Measurements from ENCODE around the gene ASTN1. TPM values are rescaled to one million over a fixed set of nuclear protein-coding genes. Genes with fewer than 3 reads are reported as not detected.

The ASTN1 gene
- total RNA-seq, 1 donor, result under 0.01 TPM

DNA sequence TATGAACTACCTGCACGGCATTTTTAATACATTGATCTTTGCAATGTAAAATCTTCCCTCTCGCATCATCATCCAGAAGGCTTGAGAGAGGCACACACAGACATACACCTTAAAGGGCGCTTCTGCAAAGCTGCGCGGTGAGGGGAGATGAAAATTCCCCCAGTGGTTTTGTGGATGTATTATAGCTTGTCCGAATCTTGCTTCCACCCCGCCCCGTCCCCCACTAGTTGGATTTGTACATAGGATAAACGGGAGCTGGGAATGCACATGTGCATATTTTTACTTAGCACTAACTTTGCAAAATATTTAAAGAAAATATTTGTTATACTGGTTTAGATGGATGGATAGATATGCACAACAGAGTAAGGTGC is 542 bp upstream of the ASTN1 start:
- DNase-seq (ENCODE audit: low read depth in 2 of 3, low spot score in 2 of 3), result no peak

DNA sequence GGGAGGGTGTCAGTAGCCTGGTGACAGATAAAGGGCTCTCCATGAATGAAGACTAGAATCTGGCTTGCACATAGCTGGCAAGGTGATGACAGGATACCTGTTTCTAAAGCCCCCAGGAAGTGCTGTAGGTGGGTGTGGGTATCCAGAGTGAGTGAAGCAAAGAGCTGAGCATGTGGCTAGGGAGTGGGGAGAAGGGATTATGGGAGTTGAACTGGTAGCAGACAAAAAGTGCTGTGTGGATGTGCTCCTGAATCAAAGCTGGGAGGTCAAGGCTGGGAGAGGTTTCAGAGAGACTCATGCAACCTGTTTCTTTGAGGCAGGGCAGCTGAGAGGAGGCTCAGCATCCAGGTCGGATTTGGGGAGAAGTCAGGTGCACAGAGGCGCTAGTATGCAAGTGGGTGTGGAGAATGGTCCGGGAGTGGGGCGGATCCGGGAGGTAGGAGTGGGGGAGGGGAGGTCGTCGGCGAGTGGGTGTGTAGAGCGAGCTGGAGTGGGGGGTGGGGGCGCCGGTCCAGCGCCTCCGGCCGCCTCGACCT is 600 bp downstream of the ASTN1 start:
- no peak for DNase-seq (ENCODE audit: low read depth in 2 of 3, low spot score in 2 of 3)

- no peak for DNase-seq (ENCODE audit: low read depth in 2 of 3, low spot score in 2 of 3)
These were observed 2.3 kb downstream of the ASTN1 start for GRCh38 chr1:177162243-177162642.

DNA sequence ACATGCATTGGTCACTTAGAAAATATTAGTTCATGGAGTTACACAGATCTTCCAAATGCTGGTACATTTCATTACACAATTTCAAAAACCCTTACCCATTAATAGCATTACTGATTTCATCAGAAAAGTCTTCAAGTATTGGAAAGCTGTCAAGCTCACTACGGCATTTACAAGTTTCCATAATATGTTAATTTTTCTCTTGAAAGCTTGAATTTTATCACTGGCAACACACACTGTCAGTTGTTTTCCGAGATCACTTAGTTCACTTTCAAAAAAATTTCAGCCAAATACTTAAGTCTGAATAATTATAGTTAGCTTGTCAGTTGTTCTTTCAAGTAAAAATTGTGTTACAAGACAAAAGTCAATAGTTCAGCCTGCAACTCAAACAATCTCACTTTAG is 18.0 kb downstream of the ASTN1 start:
- DNase-seq (ENCODE audit: low read depth in 2 of 3, low spot score in 2 of 3), result no peak

DNA sequence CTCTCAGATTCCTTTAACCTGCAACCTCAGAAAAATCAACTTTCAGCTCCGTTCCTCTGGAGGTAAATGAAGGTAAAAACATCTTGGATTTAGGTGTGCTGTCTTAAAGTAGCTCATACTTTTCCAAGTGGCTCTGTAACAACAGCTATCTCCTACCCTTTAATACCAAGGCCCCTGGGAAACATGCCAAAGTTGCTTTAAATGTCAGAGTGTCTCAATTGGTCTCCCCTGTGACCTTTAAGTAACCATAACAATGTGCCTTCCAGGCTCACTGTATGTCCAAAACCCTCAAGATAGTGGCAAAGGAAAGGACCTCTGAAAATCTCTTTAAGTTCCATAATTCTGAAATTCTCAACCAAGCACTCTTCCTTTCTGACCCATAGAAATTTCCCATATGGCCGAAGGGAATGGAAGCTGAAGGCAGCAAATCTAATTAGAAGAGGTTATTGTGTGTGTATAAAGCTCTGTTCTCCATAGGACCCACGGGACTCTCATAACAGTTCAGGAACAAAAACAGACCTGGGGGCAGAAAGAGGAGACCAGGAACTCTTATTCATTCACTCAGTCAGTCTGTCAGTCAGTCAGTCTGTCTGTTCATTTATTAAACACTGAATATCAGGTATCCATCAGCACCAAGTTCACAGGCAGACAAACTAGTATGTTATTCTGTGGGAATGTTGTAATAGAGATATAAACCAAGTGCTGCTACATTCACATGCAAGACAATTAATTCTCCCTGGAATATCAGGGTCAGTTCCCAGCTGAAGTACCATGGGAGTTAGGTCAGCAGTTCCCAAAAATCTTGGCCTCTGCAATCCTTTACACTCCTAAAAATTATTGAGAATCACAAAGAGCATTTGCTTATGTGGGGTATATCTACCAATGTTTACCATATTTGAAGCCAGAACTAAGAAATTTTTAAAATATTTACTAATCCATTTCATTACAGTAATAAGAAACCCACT is 19.1 kb downstream of the ASTN1 start:
- DNase-seq (ENCODE audit: low read depth in 2 of 3, low spot score in 2 of 3), result no peak

- DNase-seq (ENCODE audit: low read depth in 2 of 3, low spot score in 2 of 3), result no peak
These were observed 21.7 kb downstream of the ASTN1 start for GRCh38 chr1:177142791-177143271.

DNA sequence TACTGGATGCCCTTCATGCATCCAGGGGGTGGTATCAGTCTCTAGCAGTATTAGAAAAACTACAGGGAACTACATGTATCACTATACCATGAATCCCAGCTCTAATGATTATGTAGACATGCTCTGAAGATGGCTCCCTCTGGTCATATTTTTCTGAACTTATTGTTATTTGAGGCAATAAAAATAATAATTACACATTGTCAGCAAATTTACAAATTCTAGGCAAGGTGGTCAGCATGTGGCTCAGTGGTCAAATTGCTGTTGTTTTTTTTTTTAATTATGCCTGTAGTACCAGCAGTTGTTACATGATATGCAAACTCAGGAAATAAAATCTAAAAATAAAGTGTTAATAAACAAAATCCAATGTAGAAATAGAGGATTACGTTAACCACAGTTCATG is 22.5 kb downstream of the ASTN1 start:
- no peak for DNase-seq (ENCODE audit: low read depth in 2 of 3, low spot score in 2 of 3)

DNA sequence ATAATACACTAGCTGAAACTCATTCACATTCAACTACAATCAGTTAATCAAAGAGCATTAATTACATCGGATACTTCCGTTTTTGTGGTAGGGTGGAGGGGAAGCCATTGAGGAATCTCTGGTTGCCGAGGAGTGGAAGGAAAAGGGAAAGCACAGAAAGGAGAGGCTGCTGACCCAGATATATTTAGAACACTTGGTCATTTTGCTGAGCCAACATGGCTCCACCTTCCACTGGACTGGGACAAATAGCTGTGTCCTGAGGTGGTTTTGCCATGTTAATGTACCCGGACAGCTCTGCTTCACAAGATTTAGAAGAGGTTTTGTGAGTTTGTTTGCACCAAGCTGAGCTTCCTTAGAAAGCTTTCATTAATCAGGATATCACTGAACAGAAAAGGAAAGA is 26.2 kb downstream of the ASTN1 start:
- no peak for DNase-seq (ENCODE audit: low read depth in 2 of 3, low spot score in 2 of 3)

- no peak for DNase-seq (ENCODE audit: low read depth in 2 of 3, low spot score in 2 of 3)
These were observed 26.7 kb downstream of the ASTN1 start for GRCh38 chr1:177137814-177138213.

DNA sequence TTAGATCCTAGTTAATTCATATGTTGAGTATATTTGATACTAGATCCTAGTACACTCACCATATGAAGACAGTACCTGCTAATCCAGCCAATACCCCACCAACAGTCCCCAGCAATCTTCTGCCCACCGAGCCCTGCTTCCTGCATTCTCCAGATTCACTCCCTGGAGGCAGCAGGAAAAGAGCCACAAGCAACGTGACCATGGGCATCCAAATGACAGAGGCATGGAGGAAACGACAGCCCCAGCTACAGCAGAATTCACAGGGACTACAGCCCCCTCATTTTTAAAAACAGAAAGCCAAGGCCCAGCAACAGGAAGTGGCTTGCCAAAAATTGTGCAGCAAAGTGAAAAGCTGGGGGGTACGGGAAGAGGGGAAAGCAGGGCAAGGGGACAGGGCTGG is 29.3 kb downstream of the ASTN1 start:
- no peak for DNase-seq (ENCODE audit: low read depth in 2 of 3, low spot score in 2 of 3)

DNA sequence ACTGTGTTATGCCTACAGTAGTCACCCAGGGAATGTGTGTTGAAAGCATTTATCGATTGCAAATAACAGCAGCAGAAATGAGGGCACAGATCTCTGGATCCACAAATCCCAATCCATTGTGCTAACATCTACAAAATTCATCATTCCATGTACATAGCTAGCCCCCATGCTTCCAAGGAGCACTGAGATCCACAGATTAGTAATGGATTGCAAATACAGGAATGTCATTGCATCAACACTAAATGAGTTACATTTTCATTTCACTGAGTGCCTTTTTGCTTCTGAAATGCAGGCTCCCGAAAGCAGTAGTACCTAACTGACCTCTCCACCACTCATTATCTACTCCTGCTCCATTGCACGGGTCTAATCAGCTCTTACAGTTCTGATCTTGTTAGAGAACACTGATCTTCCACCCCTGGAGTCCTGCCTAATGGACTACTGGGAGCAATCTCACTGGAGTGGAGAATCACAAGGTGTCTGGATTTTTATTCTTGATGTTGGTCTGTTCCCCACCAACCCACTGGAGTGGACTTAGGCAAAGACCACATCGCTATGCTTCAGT is 30.5 kb downstream of the ASTN1 start:
- no peak for DNase-seq (ENCODE audit: low read depth in 2 of 3, low spot score in 2 of 3)

GRCh38 chr1:177132141-177132540 is 32.4 kb downstream of the ASTN1 start:
- DNase-seq (ENCODE audit: low read depth in 2 of 3, low spot score in 2 of 3), result no peak

DNA sequence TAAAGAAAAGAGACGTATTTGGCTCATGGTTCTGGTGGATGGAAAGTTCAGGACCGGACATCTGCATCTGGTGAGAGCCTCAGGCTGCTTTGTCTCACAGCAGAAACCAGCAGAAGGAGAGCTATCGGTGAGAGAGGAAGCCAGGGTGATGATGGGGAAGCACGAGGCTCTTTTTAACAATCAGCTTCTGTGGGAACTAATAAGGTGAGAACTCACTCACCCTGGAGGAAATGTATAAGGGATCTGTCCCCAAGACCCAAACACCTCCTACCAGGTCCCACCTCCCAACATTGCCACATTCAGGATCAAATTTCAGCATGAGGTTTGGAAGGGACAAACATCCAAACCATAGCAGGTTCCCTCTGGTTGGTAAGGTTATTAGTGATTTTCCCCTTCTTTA is 32.8 kb downstream of the ASTN1 start:
- DNase-seq (ENCODE audit: low read depth in 2 of 3, low spot score in 2 of 3), result no peak

DNA sequence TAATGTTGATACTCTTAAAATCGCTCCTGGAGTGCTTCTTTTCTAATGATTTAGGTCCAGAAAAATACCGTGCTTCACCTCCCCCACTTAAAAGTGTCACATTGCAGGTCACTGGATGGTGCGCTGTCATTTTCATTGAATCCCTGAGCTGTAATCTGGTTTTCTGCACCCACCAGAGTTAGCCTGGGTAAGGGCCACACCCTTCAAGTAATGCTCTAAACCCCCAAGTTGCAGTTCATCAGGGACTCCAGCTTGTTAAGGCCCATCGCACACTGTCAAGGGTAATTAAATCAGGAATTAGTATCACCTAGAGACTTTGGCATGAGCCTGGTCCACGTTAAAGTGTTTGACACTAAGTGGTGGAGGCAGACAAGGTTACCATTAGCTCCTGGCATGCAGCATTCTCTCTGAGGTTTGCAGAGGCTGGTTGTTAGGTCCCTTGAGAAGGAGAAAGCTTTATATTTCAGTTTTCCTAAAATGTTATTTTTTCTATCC is 34.0 kb downstream of the ASTN1 start:
- no peak for DNase-seq (ENCODE audit: low read depth in 2 of 3, low spot score in 2 of 3)

DNA sequence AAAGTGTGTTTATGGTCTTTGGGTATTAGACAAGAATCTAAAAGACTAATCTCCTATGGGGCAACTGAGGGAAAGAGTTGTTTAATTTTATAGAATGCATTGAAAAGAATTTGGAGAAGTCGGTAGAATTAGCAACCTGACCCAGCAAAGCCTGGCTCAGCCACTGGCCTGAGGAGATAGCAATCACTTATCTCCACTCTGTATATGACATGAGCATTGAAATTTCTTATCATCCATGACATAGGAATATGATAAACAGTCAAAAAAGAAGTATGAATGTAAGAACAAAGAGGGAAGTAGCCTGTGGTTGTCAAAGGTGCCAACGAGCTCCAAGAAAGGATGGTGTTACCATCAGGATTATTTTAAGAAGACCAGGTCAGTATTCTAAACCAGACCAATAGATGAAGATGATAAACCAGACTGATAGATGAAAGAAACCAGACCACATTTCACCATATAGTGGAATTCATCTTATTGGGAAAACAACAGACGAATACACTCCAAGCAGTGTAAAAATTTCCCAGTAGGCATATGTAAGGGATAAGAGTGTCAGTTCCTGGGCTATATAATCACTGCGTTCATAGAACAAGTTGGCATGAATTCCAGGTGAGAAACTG is 35.7 kb downstream of the ASTN1 start:
- DNase-seq (ENCODE audit: low read depth in 2 of 3, low spot score in 2 of 3), result no peak

DNA sequence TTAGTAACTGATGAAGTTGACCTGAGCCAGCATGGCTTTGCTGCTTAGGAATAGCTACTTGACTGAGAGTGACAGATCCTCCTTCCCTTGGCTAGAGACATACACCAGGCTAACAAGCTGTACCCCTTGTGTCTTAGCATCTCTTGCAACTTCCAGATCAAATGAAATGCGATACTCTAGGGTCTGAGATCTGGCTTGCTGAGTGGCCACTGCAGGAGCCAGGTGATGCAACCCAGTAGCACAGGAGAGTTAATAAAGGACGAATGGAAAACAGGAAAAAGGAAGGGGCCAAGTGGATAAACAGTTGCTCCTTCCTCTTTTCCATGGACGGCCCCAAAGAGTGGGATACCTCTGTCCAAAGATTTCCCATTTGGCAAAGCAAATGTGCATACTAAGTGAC is 38.2 kb downstream of the ASTN1 start:
- no peak for DNase-seq (ENCODE audit: low read depth in 2 of 3, low spot score in 2 of 3)

GRCh38 chr1:177124577-177125278 is 39.8 kb downstream of the ASTN1 start:
- no peak for DNase-seq (ENCODE audit: low read depth in 2 of 3, low spot score in 2 of 3)

GRCh38 chr1:177122461-177123251 is 41.9 kb downstream of the ASTN1 start:
- DNase-seq (ENCODE audit: low read depth in 2 of 3, low spot score in 2 of 3), result no peak

GRCh38 chr1:177119311-177119710 is 45.2 kb downstream of the ASTN1 start:
- DNase-seq (ENCODE audit: low read depth in 2 of 3, low spot score in 2 of 3), result no peak

DNA sequence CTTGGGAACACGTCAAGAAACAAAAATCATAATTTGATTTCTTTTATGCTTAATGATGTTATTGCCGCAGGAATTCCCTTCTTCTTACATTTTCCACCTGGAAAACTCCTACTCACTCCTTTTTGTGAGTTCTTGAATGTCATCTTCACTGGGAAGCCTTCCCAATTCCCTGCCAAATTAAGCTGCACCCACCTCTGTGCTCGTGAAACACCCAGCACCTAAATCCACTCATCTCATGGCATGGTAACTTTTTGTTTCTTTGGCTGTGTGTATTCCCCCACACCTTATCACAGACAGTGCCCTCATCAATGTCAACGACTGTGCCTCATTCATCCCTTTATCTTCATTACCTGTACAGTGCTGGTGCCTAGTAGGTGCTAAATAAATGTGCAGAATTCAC is 45.6 kb downstream of the ASTN1 start:
- DNase-seq (ENCODE audit: low read depth in 2 of 3, low spot score in 2 of 3), result no peak
